H9 (cell line): Measurements from ENCODE around the gene LRP1B. TPM values are rescaled to one million over a fixed set of nuclear protein-coding genes. Genes with fewer than 3 reads are reported as not detected.

ENCODE experiments used
- DNase-seq: peaks from one replicate; pipeline ENCODE4 v3.0.0-alpha.2; 2017
- H2AFZ ChIP-seq: one replicate; pipeline ENCODE4 v1.6.1; 2013; ENCODE audit warnings: mild to moderate bottlenecking, low read length, control low read depth, moderate library complexity
- H2AK5ac ChIP-seq: 2 replicates; pipeline ENCODE4 v1.6.1; 2013; ENCODE audit warnings: low read length, control low read depth, mixed read lengths; ENCODE audit not compliant: insufficient read length
- H2BK120ac ChIP-seq: one replicate; pipeline ENCODE4 v1.6.1; 2013; ENCODE audit warnings: low read depth, mild to moderate bottlenecking, low read length, control low read depth, inconsistent platforms; ENCODE audit not compliant: poor library complexity, severe bottlenecking
- H2BK12ac ChIP-seq: 2 replicates; pipeline ENCODE4 v1.6.1; 2013; ENCODE audit warnings: low read length, control low read depth, mixed read lengths, low read depth; ENCODE audit not compliant: insufficient read length
- H2BK15ac ChIP-seq: 2 replicates; pipeline ENCODE4 v1.6.1; 2013; ENCODE audit warnings: low read depth, low read length, control low read depth
- H2BK20ac ChIP-seq: one replicate; pipeline ENCODE4 v1.6.1; 2013; ENCODE audit warnings: low read depth, mild to moderate bottlenecking, low read length, control low read depth, inconsistent platforms; ENCODE audit not compliant: poor library complexity, severe bottlenecking
- H2BK5ac ChIP-seq: 2 replicates; pipeline ENCODE4 v1.6.1; 2013; ENCODE audit warnings: low read length, control low read depth, mixed read lengths; ENCODE audit not compliant: insufficient read length
- H3K14ac ChIP-seq: 2 replicates; pipeline ENCODE4 v1.6.1; 2013; ENCODE audit warnings: low read length, control low read depth; ENCODE audit not compliant: insufficient read depth
- H3K18ac ChIP-seq: 2 replicates; pipeline ENCODE4 v1.6.1; 2013; ENCODE audit warnings: low read depth, mild to moderate bottlenecking, mixed read lengths, low read length, control low read depth; ENCODE audit not compliant: insufficient read length
- H3K23ac ChIP-seq: 2 replicates; pipeline ENCODE4 v1.6.1; 2013; ENCODE audit warnings: low read length, control low read depth, mixed read lengths, low read depth; ENCODE audit not compliant: insufficient read length
- H3K23me2 ChIP-seq: 2 replicates; pipeline ENCODE4 v1.6.1; 2013; ENCODE audit warnings: low read depth, mild to moderate bottlenecking, mixed read lengths, low read length, control low read depth; ENCODE audit not compliant: insufficient read length, poor library complexity, severe bottlenecking
- H3K27ac ChIP-seq: 2 replicates; pipeline ENCODE4 v1.5.1; 2013; ENCODE audit warnings: low read length, control low read depth, mixed read lengths, low read depth; ENCODE audit not compliant: insufficient read length
- H3K27me3 ChIP-seq: 2 replicates; pipeline ENCODE4 v1.6.1; 2013; ENCODE audit warnings: low read length, control low read depth, inconsistent platforms; ENCODE audit not compliant: insufficient read depth
- H3K4ac ChIP-seq: 2 replicates; pipeline ENCODE4 v1.6.1; 2013; ENCODE audit warnings: low read depth, mild to moderate bottlenecking, control low read depth, inconsistent platforms, low read length, moderate library complexity
- H3K4me1 ChIP-seq: 2 replicates; pipeline ENCODE4 v1.6.1; 2013; ENCODE audit warnings: low read length, control low read depth, inconsistent platforms; ENCODE audit not compliant: insufficient read depth
- H3K4me2 ChIP-seq: 2 replicates; pipeline ENCODE4 v1.6.1; 2013; ENCODE audit warnings: low read length, control low read depth, mixed read lengths; ENCODE audit not compliant: insufficient read length, insufficient read depth
- H3K56ac ChIP-seq: 2 replicates; pipeline ENCODE4 v1.6.1; 2013; ENCODE audit warnings: low read depth, mild to moderate bottlenecking, mixed read lengths, low read length, control low read depth; ENCODE audit not compliant: insufficient read length
- H3K79me1 ChIP-seq: 2 replicates; pipeline ENCODE4 v1.6.1; 2013; ENCODE audit warnings: low read depth, mild to moderate bottlenecking, moderate library complexity, low read length, control low read depth, inconsistent platforms; ENCODE audit not compliant: insufficient read depth, poor library complexity, severe bottlenecking
- H3K79me2 ChIP-seq: 2 replicates; pipeline ENCODE4 v1.6.1; 2013; ENCODE audit warnings: low read length, control low read depth, inconsistent platforms; ENCODE audit not compliant: insufficient read depth
- H3K9ac ChIP-seq: 2 replicates; pipeline ENCODE4 v1.6.1; 2013; ENCODE audit warnings: low read length, control low read depth, mixed read lengths; ENCODE audit not compliant: insufficient read length; ENCODE audit errors: extremely low read depth
- H3K9me3 ChIP-seq: one replicate; pipeline ENCODE4 v1.6.1; 2013; ENCODE audit warnings: low read depth, low read length, inconsistent platforms; ENCODE audit not compliant: control insufficient read depth
- H3T11ph ChIP-seq: one replicate; pipeline ENCODE4 v1.6.1; 2013; ENCODE audit warnings: mild to moderate bottlenecking, low read length, control low read depth, inconsistent platforms
- H4K20me1 ChIP-seq: one replicate; pipeline ENCODE4 v1.6.1; 2013; ENCODE audit not compliant: control insufficient read depth, insufficient read length, insufficient read depth
- H4K5ac ChIP-seq: 2 replicates; pipeline ENCODE4 v1.6.1; 2013; ENCODE audit warnings: low read depth, mild to moderate bottlenecking, mixed read lengths, low read length, control low read depth; ENCODE audit not compliant: insufficient read length
- H4K8ac ChIP-seq: replicated peaks from 2 replicates; pipeline ENCODE4 v1.6.1; 2013; ENCODE audit warnings: low read length, control low read depth, mixed read lengths, low read depth; ENCODE audit not compliant: insufficient read length
- H4K91ac ChIP-seq: 2 replicates; pipeline ENCODE4 v1.6.1; 2013; ENCODE audit warnings: low read depth, mild to moderate bottlenecking, moderate library complexity, mixed read lengths, low read length, control low read depth; ENCODE audit not compliant: insufficient read length
- H3K27ac Mint-ChIP-seq, 3 experiments: 2 replicates in 2 of 3; 3 replicates in 1 of 3; pipeline ENCODE4 v1.8.0; 2020 to 2021; ENCODE audit warnings: mixed read lengths in 3 of 3, mild to moderate bottlenecking in 1 of 3, moderate library complexity in 1 of 3
- H3K27me3 Mint-ChIP-seq: 2 replicates; pipeline ENCODE4 v1.8.0; 2021; ENCODE audit warnings: low read depth, mild to moderate bottlenecking, moderate library complexity, mixed read lengths
- H3K36me3 Mint-ChIP-seq, 3 experiments: 2 replicates in 2 of 3; 3 replicates in 1 of 3; pipeline ENCODE4 v1.8.0; 2020 to 2021; ENCODE audit warnings: low read depth in 3 of 3, mixed read lengths in 3 of 3; ENCODE audit not compliant: insufficient read depth in 1 of 3
- H3K4me1 Mint-ChIP-seq, 2 experiments: 2 replicates each; pipeline ENCODE4 v1.8.0; 2020; ENCODE audit warnings: mixed read lengths in 2 of 2
- H3K4me3 Mint-ChIP-seq, 2 experiments: 2 replicates in 1 of 2; 3 replicates in 1 of 2; pipeline ENCODE4 v1.8.0; 2020 to 2021; ENCODE audit warnings: mild to moderate bottlenecking in 2 of 2, mixed read lengths in 2 of 2, moderate library complexity in 1 of 2
- H3K9me3 Mint-ChIP-seq, 2 experiments: 2 replicates in 1 of 2; 3 replicates in 1 of 2; pipeline ENCODE4 v1.8.0; 2020; ENCODE audit warnings: mild to moderate bottlenecking in 2 of 2, mixed read lengths in 2 of 2, moderate library complexity in 1 of 2
- CTCF ChIP-seq: fragments of 200-600 bp; sonication (generic); conservative IDR thresholded peaks from 3 replicates; pipeline ENCODE4 v1.8.0; 2021; ENCODE audit warnings: antibody characterized with exemption, mild to moderate bottlenecking
- WGBS: extraction: QIAGEN DNeasy Blood & Tissue Kit; methylation state at CpG from one replicate; pipeline ENCODE4 v1.1.7; 2013; ENCODE audit warnings: missing lambda C conversion rate, low lambda C conversion rate, mixed read lengths; ENCODE audit not compliant: insufficient read length; ENCODE audit errors: extremely low coverage; 5-methylcytosine and 5-hydroxymethylcytosine counted together
- total RNA-seq: library from RNA; stranded (reverse); gene quantifications from 2 replicates; pipeline ENCODE4 v1.2.1, GENCODE V29; 2021

Gene LRP1B
- total RNA-seq, 1 experiment from 2014 or later = not detected

GRCh38 chr2:140630557-140630956 is 1500.3 kb downstream of the LRP1B start:
- H3K27me3 Mint-ChIP-seq = no peaks in the 10 kb centered on the region
- H3K27ac Mint-ChIP-seq = no peak overlapping the region
- H4K5ac ChIP-seq = no peak overlapping the region
- H3K18ac ChIP-seq = no peak overlapping the region
- DNase-seq = no peak
- H3K4me3 Mint-ChIP-seq = no peak overlapping the region
- no peaks in the 10 kb centered on the region for H3K27me3 ChIP-seq
- H3K4me2 ChIP-seq = no peak overlapping the region
- H3K79me1 ChIP-seq = no peaks in the 10 kb centered on the region
- no peak overlapping the region for H2AFZ ChIP-seq
- H3K4me1 ChIP-seq = no peaks in the 10 kb centered on the region
- H2BK120ac ChIP-seq = no peak overlapping the region
- H3K79me2 ChIP-seq = no peaks in the 10 kb centered on the region
- H3K9me3 Mint-ChIP-seq = no peaks in the 10 kb centered on the region; a peak in 1 of 5 replicates
- no peak overlapping the region for H3T11ph ChIP-seq
- no peaks in the 10 kb centered on the region for H3K4me1 Mint-ChIP-seq
- H3K9me3 ChIP-seq = no peaks in the 10 kb centered on the region
- H4K8ac ChIP-seq = no peak overlapping the region
- H2BK20ac ChIP-seq = no peak overlapping the region
- H2BK15ac ChIP-seq = no peak overlapping the region
- no CpG with 5 or more reads among the region's 4 CpGs for WGBS
- H3K56ac ChIP-seq = no peak overlapping the region
- H2AK5ac ChIP-seq = no peak overlapping the region
- H2BK12ac ChIP-seq = no peak overlapping the region
- no peaks in the 10 kb centered on the region for H3K36me3 Mint-ChIP-seq
- H3K27ac ChIP-seq = no peak overlapping the region
- no peak overlapping the region for H3K4ac ChIP-seq
- no peak overlapping the region for H3K14ac ChIP-seq
- no peak overlapping the region for H3K9ac ChIP-seq
- H3K23ac ChIP-seq = no peak overlapping the region
- no peaks in the 10 kb centered on the region for H4K20me1 ChIP-seq
- no peak overlapping the region for H4K91ac ChIP-seq
- TF ChIP-seq CTCF = no peak
- no peak overlapping the region for H2BK5ac ChIP-seq
- no peaks in the 10 kb centered on the region for H3K23me2 ChIP-seq
